Measurements from ENCODE around the gene NKD2. TPM values are rescaled to one million over a fixed set of nuclear protein-coding genes. Genes with fewer than 3 reads are reported as not detected.

NKD2 gene
- total and polyA plus RNA-seq, 2 experiments from 2014 or later, result 9.0 to 11.9 TPM

DNA sequence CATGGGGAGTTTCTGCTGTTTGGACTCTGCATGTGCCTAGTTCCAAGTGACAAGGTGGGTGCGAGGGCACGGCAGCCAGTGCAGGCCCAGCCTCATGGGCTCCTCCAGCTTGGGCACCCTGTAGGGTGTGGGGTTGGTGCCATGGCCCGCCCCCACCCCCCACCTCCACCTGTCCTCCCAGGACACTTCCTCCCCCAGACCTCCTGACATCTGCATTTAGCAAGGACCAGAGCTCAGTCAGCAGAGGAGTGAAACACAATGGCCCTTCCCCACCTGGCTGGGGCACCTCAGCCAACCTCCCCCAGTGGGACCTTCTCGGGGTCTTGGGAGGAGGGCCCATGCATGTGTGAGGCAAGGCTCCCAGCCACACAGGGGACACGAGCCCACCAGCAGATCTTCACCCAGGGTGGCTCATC, 1.9 kb upstream of the NKD2 start:
- no peak overlapping the region for H3K27ac Mint-ChIP-seq
- no peaks in the 10 kb centered on the region; the same call in 1 of the 2 replicates for H3F3A ChIP-seq (replicated peaks; ENCODE audit: low read depth)
- no peak overlapping the region for H3K4me3 Mint-ChIP-seq
- H3K27me3 Mint-ChIP-seq (ENCODE audit: insufficient read depth, low read depth, poor library complexity), result peaks cover 67% of the 10 kb centered on the region
- H3K4me1 ChIP-seq (ENCODE audit: insufficient read depth), result peaks cover 8% of the 10 kb centered on the region; the same call in 1 of the 2 replicates
- no peak for DNase-seq (ENCODE audit: low spot score)
- H3K36me3 ChIP-seq (ENCODE audit: insufficient read depth), result no peaks in the 10 kb centered on the region
- no peak for TF ChIP-seq EZH2 (IDR thresholded peaks at IDR 0.05; ENCODE audit: low read depth, unreplicated experiment)
- no peak for TF ChIP-seq CREB1 (CRISPR knock-in tag; IDR thresholded peaks at IDR 0.05; ENCODE audit: low read depth)
- no peak for TF ChIP-seq POLR2AphosphoS5 (IDR thresholded peaks at IDR 0.05; ENCODE audit: low read depth)
- no peak for TF ChIP-seq JUNB (IDR thresholded peaks at IDR 0.05; ENCODE audit: unreplicated experiment)
- TF ChIP-seq, protein P1, sequence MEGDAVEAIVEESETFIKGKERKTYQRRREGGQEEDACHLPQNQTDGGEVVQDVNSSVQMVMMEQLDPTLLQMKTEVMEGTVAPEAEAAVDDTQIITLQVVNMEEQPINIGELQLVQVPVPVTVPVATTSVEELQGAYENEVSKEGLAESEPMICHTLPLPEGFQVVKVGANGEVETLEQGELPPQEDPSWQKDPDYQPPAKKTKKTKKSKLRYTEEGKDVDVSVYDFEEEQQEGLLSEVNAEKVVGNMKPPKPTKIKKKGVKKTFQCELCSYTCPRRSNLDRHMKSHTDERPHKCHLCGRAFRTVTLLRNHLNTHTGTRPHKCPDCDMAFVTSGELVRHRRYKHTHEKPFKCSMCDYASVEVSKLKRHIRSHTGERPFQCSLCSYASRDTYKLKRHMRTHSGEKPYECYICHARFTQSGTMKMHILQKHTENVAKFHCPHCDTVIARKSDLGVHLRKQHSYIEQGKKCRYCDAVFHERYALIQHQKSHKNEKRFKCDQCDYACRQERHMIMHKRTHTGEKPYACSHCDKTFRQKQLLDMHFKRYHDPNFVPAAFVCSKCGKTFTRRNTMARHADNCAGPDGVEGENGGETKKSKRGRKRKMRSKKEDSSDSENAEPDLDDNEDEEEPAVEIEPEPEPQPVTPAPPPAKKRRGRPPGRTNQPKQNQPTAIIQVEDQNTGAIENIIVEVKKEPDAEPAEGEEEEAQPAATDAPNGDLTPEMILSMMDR (conservative IDR thresholded peaks at IDR 0.05; ENCODE audit: low read depth in 2 of 2), result no peak
- TF ChIP-seq, protein P2, sequence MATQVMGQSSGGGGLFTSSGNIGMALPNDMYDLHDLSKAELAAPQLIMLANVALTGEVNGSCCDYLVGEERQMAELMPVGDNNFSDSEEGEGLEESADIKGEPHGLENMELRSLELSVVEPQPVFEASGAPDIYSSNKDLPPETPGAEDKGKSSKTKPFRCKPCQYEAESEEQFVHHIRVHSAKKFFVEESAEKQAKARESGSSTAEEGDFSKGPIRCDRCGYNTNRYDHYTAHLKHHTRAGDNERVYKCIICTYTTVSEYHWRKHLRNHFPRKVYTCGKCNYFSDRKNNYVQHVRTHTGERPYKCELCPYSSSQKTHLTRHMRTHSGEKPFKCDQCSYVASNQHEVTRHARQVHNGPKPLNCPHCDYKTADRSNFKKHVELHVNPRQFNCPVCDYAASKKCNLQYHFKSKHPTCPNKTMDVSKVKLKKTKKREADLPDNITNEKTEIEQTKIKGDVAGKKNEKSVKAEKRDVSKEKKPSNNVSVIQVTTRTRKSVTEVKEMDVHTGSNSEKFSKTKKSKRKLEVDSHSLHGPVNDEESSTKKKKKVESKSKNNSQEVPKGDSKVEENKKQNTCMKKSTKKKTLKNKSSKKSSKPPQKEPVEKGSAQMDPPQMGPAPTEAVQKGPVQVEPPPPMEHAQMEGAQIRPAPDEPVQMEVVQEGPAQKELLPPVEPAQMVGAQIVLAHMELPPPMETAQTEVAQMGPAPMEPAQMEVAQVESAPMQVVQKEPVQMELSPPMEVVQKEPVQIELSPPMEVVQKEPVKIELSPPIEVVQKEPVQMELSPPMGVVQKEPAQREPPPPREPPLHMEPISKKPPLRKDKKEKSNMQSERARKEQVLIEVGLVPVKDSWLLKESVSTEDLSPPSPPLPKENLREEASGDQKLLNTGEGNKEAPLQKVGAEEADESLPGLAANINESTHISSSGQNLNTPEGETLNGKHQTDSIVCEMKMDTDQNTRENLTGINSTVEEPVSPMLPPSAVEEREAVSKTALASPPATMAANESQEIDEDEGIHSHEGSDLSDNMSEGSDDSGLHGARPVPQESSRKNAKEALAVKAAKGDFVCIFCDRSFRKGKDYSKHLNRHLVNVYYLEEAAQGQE (IDR thresholded peaks at IDR 0.05; ENCODE audit: unreplicated experiment), result no peak
- TF ChIP-seq STAT1 (IDR thresholded peaks at IDR 0.05; ENCODE audit: unreplicated experiment), result no peak
- TF ChIP-seq, protein P3, sequence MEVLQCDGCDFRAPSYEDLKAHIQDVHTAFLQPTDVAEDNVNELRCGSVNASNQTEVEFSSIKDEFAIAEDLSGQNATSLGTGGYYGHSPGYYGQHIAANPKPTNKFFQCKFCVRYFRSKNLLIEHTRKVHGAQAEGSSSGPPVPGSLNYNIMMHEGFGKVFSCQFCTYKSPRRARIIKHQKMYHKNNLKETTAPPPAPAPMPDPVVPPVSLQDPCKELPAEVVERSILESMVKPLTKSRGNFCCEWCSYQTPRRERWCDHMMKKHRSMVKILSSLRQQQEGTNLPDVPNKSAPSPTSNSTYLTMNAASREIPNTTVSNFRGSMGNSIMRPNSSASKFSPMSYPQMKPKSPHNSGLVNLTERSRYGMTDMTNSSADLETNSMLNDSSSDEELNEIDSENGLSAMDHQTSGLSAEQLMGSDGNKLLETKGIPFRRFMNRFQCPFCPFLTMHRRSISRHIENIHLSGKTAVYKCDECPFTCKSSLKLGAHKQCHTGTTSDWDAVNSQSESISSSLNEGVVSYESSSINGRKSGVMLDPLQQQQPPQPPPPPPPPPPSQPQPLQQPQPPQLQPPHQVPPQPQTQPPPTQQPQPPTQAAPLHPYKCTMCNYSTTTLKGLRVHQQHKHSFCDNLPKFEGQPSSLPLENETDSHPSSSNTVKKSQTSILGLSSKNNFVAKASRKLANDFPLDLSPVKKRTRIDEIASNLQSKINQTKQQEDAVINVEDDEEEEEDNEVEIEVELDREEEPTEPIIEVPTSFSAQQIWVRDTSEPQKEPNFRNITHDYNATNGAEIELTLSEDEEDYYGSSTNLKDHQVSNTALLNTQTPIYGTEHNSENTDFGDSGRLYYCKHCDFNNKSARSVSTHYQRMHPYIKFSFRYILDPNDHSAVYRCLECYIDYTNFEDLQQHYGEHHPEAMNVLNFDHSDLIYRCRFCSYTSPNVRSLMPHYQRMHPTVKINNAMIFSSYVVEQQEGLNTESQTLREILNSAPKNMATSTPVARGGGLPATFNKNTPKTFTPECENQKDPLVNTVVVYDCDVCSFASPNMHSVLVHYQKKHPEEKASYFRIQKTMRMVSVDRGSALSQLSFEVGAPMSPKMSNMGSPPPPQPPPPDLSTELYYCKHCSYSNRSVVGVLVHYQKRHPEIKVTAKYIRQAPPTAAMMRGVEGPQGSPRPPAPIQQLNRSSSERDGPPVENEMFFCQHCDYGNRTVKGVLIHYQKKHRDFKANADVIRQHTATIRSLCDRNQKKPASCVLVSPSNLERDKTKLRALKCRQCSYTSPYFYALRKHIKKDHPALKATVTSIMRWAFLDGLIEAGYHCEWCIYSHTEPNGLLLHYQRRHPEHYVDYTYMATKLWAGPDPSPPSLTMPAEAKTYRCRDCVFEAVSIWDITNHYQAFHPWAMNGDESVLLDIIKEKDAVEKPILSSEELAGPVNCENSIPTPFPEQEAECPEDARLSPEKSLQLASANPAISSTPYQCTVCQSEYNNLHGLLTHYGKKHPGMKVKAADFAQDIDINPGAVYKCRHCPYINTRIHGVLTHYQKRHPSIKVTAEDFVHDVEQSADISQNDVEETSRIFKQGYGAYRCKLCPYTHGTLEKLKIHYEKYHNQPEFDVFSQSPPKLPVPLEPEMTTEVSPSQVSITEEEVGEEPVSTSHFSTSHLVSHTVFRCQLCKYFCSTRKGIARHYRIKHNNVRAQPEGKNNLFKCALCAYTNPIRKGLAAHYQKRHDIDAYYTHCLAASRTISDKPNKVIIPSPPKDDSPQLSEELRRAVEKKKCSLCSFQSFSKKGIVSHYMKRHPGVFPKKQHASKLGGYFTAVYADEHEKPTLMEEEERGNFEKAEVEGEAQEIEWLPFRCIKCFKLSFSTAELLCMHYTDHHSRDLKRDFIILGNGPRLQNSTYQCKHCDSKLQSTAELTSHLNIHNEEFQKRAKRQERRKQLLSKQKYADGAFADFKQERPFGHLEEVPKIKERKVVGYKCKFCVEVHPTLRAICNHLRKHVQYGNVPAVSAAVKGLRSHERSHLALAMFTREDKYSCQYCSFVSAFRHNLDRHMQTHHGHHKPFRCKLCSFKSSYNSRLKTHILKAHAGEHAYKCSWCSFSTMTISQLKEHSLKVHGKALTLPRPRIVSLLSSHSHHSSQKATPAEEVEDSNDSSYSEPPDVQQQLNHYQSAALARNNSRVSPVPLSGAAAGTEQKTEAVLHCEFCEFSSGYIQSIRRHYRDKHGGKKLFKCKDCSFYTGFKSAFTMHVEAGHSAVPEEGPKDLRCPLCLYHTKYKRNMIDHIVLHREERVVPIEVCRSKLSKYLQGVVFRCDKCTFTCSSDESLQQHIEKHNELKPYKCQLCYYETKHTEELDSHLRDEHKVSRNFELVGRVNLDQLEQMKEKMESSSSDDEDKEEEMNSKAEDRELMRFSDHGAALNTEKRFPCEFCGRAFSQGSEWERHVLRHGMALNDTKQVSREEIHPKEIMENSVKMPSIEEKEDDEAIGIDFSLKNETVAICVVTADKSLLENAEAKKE (CRISPR knock-in tag; IDR thresholded peaks at IDR 0.05), result no peak
- no peak for TF ChIP-seq EZH2phosphoT487 (IDR thresholded peaks at IDR 0.05; ENCODE audit: unreplicated experiment)
- TF ChIP-seq ZNF114 (CRISPR knock-in tag; IDR thresholded peaks at IDR 0.05), result no peak
- no peak for TF ChIP-seq ZNF331 (CRISPR knock-in tag; IDR thresholded peaks at IDR 0.05; ENCODE audit: low read depth)
- TF ChIP-seq ETS1 (IDR thresholded peaks at IDR 0.05), result no peak
- H3K4me1 Mint-ChIP-seq, result peaks cover 40% of the 10 kb centered on the region
- no peak overlapping the region for H3K4me2 ChIP-seq
- no peak overlapping the region for H2AFZ ChIP-seq
- H3K27ac ChIP-seq (ENCODE audit: low read depth), result no peak overlapping the region
- H3K36me3 Mint-ChIP-seq (ENCODE audit: low read depth), result no peaks in the 10 kb centered on the region
- no peak for ATAC-seq
- H3K9me3 Mint-ChIP-seq, result no peaks in the 10 kb centered on the region; the same call in 2 of the 3 replicates
- no peaks in the 10 kb centered on the region; the same call in 1 of the 2 replicates for H4K20me1 ChIP-seq (replicated peaks; ENCODE audit: insufficient read depth)
- no peak overlapping the region for H3K4me3 ChIP-seq
- peaks cover 76% of the 10 kb centered on the region for H3K27me3 ChIP-seq (ENCODE audit: insufficient read depth)
- no peaks in the 10 kb centered on the region for H3K9me2 ChIP-seq (ENCODE audit: insufficient read depth)
- no peaks in the 10 kb centered on the region for H3K79me2 ChIP-seq (replicated peaks; ENCODE audit: insufficient read depth)

Data from GM23338 (cell line).